ENCODE measurements around the gene OR52N2. TPM values are rescaled to one million over a fixed set of nuclear protein-coding genes. Genes with fewer than 3 reads are reported as not detected.

OR52N2 gene
- total RNA-seq, 1 donor from 2014 or later, result not detected

- TF ChIP-seq, protein P1, sequence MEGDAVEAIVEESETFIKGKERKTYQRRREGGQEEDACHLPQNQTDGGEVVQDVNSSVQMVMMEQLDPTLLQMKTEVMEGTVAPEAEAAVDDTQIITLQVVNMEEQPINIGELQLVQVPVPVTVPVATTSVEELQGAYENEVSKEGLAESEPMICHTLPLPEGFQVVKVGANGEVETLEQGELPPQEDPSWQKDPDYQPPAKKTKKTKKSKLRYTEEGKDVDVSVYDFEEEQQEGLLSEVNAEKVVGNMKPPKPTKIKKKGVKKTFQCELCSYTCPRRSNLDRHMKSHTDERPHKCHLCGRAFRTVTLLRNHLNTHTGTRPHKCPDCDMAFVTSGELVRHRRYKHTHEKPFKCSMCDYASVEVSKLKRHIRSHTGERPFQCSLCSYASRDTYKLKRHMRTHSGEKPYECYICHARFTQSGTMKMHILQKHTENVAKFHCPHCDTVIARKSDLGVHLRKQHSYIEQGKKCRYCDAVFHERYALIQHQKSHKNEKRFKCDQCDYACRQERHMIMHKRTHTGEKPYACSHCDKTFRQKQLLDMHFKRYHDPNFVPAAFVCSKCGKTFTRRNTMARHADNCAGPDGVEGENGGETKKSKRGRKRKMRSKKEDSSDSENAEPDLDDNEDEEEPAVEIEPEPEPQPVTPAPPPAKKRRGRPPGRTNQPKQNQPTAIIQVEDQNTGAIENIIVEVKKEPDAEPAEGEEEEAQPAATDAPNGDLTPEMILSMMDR (IDR thresholded peaks at IDR 0.05; ENCODE audit: insufficient read depth, low read length, severe bottlenecking), result no peak
Observed at GRCh38 chr11:5807580-5807979, 1.1 kb upstream of the OR52N2 start.

DNA sequence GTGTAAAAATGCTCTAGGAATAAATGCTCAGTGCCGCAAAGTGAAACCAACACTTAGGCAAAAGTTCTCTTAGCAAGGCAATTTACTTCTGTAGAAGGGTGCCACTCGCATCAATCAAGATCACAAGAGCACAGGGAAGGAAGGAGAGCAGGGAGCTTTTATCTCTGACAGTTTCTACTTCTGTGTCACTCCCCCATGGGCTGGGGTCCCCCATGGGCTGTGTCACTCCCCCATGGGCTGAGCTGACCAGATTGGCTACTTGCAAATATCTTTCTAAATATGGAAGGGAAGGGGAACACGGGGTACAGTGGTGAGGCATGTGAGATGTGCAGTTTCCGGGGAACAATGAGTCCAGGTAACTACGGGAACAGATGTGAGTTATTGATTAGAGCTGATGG, 397 bp downstream of the OR52N2 start:
- H3K4me3 ChIP-seq (ENCODE audit: low read depth, low read length), result peak overlapping the region; percentile 30
- DNase-seq (ENCODE audit: low read depth), result no peak
- TF ChIP-seq, protein P1 (IDR thresholded peaks at IDR 0.05; ENCODE audit: insufficient read depth, low read length, severe bottlenecking), result no peak
- no peaks in the 10 kb centered on the region for H3K27me3 ChIP-seq (ENCODE audit: control insufficient read depth, insufficient read depth, low read length)
- H3K36me3 ChIP-seq (ENCODE audit: control insufficient read depth, insufficient read depth, low read length), result no peaks in the 10 kb centered on the region
- no peak for FAIRE-seq

More at GRCh38 chr11:5807580-5807979, 1.1 kb upstream of the OR52N2 start:
- H3K36me3 ChIP-seq (ENCODE audit: control insufficient read depth, insufficient read depth, low read length), result no peaks in the 10 kb centered on the region
- FAIRE-seq, result no peak
- no peaks in the 10 kb centered on the region for H3K27me3 ChIP-seq (ENCODE audit: control insufficient read depth, insufficient read depth, low read length)
- DNase-seq (ENCODE audit: low read depth), result no peak
- no peak overlapping the region for H3K4me3 ChIP-seq (ENCODE audit: low read depth, low read length)

- H3K4me3 ChIP-seq (ENCODE audit: low read depth, low read length), result no peak overlapping the region
- DNase-seq (ENCODE audit: low read depth), result no peak
- no peaks in the 10 kb centered on the region for H3K27me3 ChIP-seq (ENCODE audit: control insufficient read depth, insufficient read depth, low read length)
- no peak for FAIRE-seq
- H3K36me3 ChIP-seq (ENCODE audit: control insufficient read depth, insufficient read depth, low read length), result no peaks in the 10 kb centered on the region
- TF ChIP-seq, protein P1 (IDR thresholded peaks at IDR 0.05; ENCODE audit: insufficient read depth, low read length, severe bottlenecking), result no peak
Observed at GRCh38 chr11:5809905-5810795, 1.4 kb downstream of the OR52N2 start.

GRCh38 chr11:5815534-5815933, 6.8 kb downstream of the OR52N2 start:
- TF ChIP-seq, protein P1 (IDR thresholded peaks at IDR 0.05; ENCODE audit: insufficient read depth, low read length, severe bottlenecking), result no peak

DNA sequence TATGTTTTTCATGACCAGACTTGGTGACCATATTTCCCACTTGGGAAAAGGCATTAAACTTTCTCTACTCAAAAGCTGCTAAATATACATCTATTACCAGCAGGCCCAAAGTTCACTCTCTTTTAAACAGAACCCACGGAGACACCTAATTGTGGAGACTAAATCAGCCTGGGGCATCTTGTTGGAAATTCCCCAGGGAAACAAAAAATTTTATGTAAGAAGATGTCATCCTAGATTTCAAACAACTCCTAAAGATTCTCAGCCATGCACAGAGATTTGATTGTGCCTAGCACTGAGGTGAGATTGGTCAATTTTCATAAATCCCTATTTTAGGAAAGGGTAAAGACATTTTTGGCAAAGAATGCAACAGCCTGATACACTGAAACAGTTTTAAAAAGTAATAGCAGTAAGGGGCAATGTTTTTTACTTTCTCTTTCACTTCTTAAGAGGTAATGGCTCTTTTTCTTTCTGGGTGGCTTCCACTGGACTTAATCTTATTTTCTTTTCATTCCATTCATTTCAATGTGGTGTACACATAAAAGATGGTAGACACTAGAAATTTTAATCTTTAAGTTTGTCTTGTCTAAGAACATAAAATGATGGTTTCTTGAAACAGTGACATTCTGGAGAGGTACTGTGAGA, 9.6 kb downstream of the OR52N2 start:
- H3K4me3 ChIP-seq (ENCODE audit: low read depth, low read length), result no peak overlapping the region
- DNase-seq (ENCODE audit: low read depth), result no peak
- TF ChIP-seq, protein P1 (IDR thresholded peaks at IDR 0.05; ENCODE audit: insufficient read depth, low read length, severe bottlenecking), result no peak
- FAIRE-seq, result no peak
- no peaks in the 10 kb centered on the region for H3K36me3 ChIP-seq (ENCODE audit: control insufficient read depth, insufficient read depth, low read length)
- H3K27me3 ChIP-seq (ENCODE audit: control insufficient read depth, insufficient read depth, low read length), result no peaks in the 10 kb centered on the region

More at GRCh38 chr11:5815534-5815933, 6.8 kb downstream of the OR52N2 start:
- DNase-seq (ENCODE audit: low read depth) (no peak), FAIRE-seq (no peak)
- Histone ChIP-seq H3K36me3 (ENCODE audit: control insufficient read depth, insufficient read depth, low read length) (no peaks in the 10 kb centered on the region), H3K27me3 (ENCODE audit: control insufficient read depth, insufficient read depth, low read length) (no peaks in the 10 kb centered on the region), H3K4me3 (ENCODE audit: low read depth, low read length) (no peak overlapping the region)

Data from bronchial epithelial cell (primary cell).